ENCODE measurements around the gene DIS3L2.

Gene DIS3L2

DNA sequence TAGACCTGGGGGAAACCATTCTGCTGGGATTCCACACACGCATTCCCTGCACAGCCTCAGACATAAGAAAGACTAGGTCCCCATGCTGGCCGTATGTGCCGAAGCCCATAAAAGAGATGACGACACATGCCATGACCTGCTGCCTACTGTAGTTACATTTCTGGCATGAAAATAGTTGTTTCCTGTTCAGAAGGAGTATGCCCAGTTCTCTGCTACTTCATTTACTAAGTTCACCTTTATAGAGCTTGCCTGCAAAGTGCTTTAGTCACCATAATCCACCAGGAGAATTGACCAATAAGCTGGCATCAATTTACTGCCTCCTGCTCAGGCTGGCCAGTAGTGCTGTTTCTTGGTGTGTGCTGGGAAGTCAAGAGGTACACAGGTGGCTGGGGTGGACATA lies 266.8 kb downstream of the DIS3L2 start:
- no peak for DNase-seq (ENCODE audit: low read depth in 2 of 2)

DNA sequence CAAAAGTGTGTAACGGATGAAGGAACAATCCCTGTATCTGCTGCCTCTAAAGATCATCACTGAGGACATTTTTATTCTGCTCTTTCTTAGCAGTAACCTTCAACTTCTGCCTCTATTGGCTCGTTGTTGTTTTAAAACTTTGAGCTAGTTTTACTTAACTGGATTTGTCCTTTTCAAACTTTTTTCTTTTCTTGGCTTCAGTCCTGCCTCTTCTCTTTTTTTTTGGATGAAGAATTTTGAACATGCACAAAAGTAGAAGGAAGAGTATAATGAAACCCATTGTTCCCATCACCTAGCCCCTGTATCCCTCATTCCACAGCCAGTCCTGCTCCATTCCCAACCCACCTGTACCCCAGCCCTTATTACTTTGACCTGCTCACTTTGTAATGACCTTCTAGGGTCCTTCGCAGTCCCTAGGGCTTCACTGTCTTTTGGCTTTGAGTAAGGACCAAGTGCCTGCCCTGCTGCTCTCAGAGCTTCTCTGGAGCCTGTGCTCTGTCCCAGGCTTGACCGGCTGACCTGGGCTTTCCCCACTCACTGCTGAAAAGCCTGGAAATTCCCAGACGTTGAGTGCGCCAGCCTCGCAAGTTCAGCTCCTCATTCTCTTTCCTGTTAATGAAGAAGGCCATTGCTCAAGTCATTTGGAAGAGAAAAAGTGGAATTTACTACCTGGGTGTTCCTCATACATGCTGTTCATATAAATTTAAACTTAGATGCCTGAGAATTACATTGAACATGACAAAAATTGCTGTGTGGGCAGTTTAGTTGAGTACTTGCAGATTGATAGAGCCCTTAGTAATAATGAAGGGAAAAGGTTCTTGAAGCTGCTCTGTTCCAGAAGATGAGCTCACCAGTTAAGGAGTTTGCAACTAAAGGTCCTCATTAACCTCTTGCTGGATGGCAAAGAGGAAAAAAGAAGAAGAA lies 267.7 kb downstream of the DIS3L2 start:
- DNase-seq (ENCODE audit: low read depth in 2 of 2): no peak

DNA sequence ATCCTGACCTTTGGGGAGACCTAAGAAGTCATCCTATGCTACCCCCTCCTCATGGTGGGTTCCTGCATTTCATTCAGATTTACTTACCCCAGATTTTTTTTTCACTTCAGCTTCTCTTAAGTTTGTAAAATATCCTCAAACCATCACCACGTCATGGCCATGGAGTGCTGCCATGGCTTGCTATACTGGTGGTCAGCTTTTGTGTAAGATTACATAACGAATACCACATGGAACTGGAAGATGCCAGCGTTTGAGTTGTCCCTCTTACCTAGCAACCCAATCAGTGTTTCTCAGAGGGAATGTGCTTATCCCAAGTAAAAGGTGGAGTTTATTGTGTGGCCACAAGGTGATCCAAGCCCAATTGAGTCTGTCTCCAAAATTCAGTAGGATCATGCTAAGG lies 268.4 kb downstream of the DIS3L2 start:
- no peak for DNase-seq (ENCODE audit: low read depth in 2 of 2)

DNA sequence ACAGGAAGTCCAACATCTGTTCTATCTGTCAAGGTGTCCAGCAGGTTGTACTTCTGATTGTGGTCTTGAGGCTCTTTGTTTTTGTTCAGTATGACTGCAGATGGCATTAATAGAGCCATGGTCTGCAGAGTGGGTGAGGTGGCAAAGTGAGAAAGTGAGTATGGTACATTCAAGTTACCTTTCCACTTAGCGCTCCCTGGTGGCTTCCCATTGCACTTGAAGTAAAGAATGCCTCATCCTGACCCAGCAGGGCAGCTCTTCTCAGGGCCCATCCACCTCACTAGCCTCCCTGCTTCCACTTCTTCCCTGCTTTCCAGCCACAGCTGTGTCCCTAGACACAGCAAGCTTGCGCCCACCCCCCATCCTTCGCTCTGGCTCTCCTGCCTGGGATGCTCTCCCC lies 269.0 kb downstream of the DIS3L2 start:
- DNase-seq (ENCODE audit: low read depth in 2 of 2): no peak

DNA sequence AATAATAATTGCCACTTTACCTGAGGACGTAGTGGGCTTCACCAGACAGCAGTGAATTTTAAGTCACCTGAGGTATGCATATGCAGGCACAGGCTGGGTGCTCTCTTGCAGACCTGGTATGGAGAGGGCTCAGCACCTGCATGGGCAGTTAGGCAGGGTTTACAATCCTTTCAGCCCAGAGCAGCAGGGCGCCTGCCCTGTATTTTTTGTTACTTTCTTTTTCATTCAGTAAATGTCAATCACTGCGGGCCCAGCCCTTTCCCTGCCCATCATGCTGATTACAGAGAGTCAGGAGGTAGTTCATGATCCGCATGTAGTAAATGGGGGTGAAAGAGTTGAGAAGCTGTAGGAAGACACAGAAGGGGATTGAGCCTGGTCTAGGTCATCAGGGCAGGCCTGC lies 270.0 kb downstream of the DIS3L2 start:
- DNase-seq (ENCODE audit: low read depth in 2 of 2): no peak

DNA sequence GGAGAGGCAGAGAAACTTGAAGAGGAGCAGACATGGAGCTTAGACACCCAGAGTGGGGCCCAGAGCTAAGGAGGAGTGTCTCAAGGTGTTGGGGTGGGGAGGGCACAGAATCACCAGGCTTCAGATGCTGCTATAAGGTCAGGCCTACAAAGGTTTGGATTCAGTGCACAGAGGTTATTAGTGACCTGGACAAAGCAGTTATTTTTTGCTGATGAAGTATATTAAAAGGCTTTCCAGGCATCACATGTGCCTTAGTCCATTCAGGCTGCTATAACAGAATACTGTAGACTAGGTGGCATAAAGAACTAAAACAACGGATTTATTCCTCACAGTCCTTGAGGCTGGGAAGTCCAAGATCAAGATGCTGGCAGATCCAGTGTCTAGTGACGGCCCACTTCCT lies 271.4 kb downstream of the DIS3L2 start:
- DNase-seq (ENCODE audit: low read depth in 2 of 2): no peak

DNA sequence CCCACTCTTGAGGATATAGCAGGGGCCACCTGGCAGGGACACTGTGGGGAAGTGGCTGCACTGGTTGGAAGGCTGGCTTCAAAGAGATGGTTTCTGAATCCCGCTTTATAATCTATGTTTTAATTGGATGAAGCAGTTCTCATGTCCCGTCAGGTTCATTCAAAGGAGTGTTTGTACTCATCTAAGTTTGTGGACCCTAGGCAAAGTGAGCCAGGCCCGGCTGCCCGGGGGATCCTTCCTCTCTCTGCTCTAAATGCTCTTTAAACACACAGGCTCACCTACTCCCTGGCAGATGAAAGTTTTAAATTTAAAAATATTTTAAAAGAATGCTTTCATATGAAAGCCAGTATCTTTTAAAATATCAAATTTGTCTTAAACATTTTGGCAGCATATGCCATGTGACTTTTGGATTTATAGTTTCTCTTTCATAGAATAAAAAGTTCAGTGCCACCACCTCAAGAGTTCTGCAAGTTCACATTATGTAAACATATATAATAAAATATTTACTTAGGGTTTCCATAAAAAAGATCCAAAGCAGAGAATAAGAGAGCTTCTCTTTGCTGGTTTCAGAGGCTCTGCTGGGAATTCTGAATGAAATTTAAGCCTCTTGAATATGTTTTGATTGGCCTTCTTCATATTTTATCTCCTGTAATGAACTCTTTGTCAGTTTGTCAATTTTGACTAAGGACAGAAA lies 273.6 kb downstream of the DIS3L2 start:
- no peak for DNase-seq (ENCODE audit: low read depth in 2 of 2)

DNA sequence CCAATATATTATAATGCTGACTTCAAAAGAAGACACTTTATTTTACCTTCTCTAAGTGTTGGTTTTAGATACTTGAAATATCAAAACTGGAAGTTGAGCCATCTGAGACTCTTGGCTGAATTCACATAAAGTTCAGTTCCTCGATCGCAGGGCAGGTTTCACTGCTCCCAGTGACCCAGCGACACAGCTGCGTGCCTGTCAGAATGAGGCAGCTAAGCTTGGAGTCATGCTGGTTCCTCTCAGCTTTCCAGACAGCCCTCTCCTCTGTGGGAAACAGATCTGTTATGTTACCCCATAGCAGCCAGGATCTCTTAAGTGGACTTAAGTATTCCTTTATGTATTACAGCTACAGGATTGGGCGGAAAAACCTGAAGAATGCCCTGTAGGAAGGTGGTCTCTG lies 274.2 kb downstream of the DIS3L2 start:
- DNase-seq (ENCODE audit: low read depth in 2 of 2): no peak

DNA sequence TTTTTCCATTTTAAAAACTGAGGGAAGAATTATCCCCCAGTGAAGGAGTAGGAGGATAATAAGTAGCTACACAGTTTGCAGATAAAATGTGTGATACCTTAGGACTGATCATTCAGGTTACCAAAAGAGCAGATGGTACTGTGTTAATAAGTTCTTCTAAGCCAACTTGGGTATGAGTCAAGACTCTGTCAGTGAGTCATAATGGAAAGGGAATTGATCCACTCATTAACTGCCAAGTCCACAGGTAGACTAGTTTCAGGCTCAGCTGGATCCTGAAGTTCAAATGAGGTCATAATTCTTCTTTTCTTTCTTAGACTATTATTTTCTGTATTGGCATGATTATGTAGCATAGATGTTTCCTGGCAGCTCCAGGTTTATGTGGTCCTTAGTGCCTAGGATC lies 274.7 kb downstream of the DIS3L2 start:
- DNase-seq (ENCODE audit: low read depth in 2 of 2): no peak

DNA sequence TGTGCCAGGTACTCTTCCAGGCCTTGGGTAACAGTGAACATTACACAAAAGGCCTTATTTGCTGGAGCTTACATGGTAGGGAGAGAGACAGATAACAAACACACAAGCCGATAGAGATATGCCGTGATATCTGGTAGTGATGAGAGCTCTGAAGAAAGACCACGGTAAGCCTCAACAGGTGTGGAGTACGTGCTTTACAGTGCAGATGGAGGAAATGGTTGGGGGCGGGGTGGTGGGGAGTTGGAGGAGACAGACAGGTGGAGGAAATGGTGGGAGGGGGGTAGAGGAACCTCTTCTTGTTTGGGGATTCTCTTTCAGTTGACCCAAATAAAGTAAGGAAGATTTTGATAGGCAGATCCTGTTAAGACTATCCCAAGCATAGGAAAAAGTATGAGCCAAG lies 276.0 kb downstream of the DIS3L2 start:
- DNase-seq (ENCODE audit: low read depth in 2 of 2): no peak

DNA sequence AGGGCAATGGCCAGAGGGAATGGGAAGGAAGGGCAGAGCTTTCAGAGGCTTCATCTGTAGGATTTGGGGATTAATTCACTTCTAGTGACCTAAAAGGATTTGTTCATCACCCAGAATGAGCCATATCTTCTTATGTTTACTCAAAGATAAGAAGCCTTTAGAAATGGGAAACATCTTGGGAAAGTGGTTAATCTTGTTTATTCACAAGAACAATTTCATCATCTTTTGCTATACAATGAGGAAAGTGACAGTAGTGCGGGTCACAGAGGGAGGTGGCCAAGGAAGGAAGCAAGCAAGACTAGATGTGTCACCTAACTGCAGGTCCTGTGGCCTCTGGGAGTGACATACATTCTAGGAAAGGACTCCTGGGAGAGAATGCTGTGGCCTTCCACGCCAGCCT lies 276.6 kb downstream of the DIS3L2 start:
- DNase-seq (ENCODE audit: low read depth in 2 of 2): no peak

DNA sequence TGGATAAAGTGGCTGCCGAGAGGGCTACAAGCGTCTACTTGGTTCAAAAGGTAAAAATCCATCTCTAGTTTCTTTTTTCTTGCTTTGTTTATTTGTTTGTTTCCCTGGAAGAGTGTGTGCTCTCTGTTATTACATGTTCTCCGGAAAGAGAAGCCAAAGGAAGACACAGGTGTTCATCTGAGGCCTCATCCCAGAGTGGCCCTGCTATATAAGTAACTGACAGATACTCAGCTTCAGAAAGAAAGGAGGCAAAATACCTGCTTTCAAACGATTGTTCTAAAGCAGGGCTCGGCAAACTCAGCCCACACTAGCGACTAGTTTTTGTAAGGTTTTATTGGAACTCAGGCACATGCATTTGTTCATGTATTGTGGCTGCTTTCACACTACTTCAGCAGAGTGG lies 277.1 kb downstream of the DIS3L2 start:
- no peak for DNase-seq (ENCODE audit: low read depth in 2 of 2)

DNA sequence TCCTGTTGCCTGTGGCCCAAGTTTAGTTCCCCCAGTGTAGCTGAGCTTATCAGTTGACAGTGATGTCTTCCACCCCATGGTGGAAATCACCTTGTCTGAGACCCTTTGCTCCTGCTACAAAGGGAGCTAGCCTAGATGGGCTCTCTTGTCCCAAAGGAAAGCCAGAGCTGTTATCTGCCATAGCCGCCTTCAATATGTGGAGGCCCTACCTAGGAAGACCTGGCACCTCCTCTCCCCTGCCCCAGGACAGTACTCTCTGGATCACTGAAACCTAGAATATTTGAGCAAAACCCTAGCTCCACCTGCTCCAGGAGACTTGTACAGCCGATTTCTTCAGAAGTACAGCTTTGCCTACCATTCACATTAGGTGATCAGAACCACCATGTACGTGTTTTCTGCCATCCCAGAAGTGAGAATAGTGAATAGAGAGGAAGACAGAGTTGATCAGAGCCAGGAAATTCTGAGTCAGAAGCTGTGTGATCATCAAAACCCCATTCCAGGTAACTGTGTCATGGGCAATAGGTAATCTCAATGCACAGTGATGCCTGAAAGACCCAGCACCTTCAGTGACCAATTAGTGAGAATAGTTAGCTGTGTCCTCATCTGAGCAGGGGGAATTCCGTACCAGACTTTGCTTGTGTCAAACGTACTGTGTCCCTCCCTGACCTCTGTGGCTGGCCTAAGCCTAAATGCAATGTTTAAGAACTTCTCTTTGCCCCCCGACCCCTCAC lies 278.6 kb downstream of the DIS3L2 start:
- no peak for DNase-seq (ENCODE audit: low read depth in 2 of 2)

DNA sequence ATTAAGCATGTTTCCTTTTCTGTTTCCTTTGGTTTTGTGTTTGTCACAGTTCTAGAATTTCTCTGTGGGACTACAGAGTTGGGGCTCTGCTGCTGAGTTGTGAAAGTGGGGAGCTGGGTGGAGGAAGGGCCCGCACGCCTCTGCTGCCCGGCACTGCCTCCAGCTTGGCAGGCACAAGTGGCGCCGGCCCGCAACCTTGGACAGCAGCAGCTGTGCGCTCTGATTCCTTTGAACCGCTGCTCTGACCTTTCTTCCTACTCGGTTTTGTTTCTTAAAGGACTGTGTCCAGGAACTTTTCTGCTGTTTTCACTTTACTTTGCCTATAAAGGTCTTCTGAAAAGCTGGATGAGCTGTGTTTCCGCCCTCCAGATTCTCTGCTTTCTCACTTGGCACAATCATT lies 279.4 kb downstream of the DIS3L2 start:
- DNase-seq (ENCODE audit: low read depth in 2 of 2): no peak

DNA sequence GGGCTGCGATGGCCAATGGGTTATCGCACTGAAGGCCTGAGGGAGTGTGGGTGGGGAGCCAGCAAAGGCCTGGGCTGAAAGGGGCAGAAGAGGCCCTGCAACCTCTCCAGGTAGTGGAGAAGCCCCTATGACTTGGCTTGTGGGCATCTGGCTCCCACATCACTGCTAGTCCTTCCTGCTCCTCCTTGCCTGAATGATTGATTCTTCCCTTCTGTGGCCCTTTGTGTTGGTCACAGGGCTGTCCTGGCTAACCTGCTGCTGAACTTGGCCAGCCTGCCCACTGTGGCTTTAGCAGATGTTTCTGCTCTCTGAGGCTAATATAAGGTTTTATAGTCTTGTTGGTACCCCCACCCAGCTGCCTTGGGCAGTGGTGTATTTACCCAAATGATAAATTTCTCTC lies 280.8 kb downstream of the DIS3L2 start:
- DNase-seq (ENCODE audit: low read depth in 2 of 2): no peak

DNA sequence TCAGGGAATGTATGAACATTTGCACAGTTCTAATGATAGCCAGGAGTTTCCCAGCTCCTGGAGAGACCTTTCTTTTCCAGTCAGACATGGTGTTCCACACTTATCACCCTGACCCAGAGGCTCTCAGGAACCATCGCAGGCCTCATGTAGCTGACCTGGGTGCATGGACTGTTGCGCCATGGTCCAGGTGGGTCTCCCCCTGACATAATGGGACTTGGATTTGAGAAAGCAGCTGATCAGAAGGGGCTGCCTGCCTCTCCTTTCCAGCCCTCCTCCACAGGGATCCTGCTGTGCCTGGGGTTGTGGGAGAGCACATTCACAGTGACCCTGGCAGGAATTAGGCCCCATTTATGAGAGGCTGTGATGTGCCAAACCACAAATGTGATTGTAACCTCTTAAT lies 283.6 kb downstream of the DIS3L2 start:
- no peak for DNase-seq (ENCODE audit: low read depth in 2 of 2)

DNA sequence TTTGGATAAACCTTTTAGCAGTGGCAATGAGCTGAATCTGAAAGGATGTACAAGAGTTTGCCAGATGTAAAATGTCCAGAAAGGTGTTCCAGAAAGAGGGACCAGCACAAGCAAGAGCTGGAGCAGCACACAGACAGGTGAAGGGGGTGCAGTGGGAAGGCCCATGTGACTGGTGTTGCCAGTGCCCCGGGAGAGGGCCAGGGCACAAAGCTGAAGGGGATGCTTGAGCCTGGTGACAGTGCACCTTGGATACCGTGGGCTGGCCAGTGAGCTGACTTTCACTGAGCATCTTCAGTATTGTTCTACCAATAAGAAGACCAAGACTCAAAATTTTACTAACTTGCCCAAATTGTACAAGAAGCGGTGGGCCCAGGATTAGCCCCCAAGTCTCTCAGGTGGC lies 284.7 kb downstream of the DIS3L2 start:
- no peak for DNase-seq (ENCODE audit: low read depth in 2 of 2)

DNA sequence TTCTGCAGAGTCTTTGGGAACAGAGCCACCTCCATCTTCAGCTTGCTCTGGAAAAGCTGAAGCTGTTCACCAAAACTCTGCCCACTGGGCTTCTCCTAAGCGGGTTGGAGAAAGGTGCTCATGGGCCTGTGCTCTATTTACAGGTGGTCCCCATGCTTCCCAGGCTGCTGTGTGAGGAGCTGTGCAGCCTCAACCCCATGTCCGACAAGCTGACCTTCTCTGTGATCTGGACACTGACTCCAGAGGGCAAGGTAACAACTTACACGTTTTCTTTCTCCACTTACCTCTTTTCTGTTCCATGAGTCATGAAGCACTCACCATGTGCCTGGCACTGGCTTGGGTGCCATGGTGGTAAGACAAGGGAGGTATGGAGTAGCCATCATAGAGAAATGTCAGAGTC lies 287.6 kb downstream of the DIS3L2 start:
- no peak for DNase-seq (ENCODE audit: low read depth in 2 of 2)

DNA sequence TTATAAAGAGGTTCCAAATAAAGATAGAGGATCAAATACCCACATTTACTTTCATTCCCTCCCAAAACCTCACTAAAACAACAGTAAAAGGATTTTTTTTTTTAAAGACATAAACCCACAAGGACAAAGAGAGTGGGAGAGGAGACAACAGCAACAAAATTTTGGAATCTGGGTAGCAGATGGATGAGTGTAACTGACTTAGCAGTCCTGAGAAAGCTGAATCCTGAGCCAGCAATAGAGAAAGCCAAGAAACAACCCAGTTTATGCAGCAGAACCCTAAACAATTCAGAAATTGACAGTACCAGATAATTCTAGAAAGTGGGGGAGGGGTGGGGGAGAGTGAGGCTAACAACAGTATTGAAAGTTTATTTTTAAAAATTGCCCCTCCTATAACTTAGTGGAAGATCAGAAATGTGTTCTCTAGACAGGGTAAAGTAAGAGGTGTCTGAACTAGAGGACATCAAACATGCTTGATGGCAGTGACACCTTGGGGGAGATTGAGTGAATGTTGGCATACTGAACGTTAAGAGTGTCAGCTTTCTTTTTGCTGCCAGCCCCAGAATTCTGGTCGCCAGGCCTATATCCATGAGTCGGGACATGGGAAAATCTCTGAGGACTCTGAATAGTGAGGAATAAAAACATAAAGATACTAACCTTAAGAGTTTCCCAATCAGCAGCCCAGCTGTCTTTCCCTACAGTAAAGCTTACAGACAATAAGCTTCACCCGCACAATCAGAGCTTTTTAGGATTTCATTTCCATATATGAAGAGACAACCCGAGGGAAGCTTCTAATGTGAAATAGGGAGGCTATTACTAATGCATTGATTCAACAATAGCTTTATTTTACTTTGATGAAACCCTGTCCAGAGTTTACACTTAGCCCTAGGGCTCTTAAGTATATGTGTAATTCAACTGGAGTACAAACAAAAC lies 289.0 kb downstream of the DIS3L2 start:
- no peak for DNase-seq (ENCODE audit: low read depth in 2 of 2)

DNA sequence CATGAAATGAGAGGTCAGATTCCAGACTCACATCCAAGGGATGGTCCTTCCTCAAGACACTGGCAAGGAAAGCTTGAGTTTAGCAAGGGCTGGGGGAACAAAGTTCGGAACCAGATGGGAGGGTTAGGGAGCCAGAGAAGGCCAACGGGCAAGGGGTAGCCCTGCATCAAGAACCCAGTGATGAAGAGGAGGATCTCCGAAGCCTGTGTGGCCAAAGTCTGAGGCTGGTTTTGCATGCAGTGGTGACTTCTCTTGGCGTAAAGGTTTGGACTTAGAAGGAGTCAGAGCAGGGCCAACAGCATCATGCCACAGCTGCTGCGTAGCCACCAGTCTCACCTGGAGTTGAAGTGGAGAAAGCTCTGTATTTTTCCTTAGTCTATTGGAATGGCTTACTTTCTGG lies 293.5 kb downstream of the DIS3L2 start:
- DNase-seq (ENCODE audit: low read depth in 2 of 2): no peak

DNA sequence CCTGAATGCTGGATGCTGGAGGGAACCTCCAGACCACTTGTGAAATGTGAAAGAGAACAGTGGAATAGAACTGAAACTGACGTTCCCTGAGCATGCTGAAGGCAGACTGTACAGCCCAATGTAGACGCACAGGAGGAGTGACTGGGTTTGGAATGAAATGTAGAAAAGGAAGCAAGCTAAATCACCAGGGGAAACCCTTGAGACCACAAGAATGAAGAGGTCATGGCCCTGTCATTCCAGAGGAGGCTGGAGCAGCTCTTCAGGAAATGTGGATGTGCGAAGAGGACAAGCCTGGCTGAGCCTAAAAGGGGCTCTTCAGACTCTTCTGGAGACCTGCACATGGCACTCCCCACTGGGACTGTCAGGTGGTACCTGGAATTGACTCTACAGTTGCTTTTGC lies 298.6 kb downstream of the DIS3L2 start:
- no peak for DNase-seq (ENCODE audit: low read depth in 2 of 2)

DNA sequence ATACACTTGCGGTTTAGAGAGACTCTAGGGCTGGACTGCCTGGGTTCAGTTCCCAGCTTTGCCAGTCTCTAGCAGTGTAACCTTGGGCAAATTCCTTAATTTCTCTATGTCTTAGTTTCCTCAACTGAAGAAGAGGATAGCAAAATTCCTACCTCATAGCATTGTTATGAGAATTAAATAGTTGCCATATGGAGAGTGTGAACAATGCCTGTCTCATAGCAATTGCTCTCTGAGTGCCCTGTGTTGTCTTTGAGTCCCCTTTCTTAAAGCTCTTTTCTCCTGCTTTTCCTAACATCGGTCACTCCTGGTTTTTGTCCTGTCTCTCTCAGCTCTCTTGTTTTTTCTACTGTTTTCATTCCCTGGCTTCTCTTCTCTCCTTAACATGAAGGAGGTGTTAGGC lies 300.3 kb downstream of the DIS3L2 start:
- no peak for DNase-seq (ENCODE audit: low read depth in 2 of 2)

Data from activated CD8-positive, alpha-beta memory T cell treated with anti-CD3 and anti-CD28 coated beads for 4 hours (primary cell).